Vagina (tissue), 2 donors: ENCODE data around the gene SPDYE4.

ENCODE experiments used
- POLR2A ChIP-seq, 2 donors: fragments of 450-650 bp; IDR thresholded peaks; one replicate each; pipeline ENCODE4 v1.6.1; 2017; ENCODE audit warnings: antibody characterized with exemption in 2 of 2, mild to moderate bottlenecking in 2 of 2, moderate library complexity in 2 of 2
- TF ChIP-seq, protein P1 (sequence below), 3 experiments: fragments of 450-650 bp in 2 of 3; fragments of 200-600 bp in 1 of 3; sonication (generic) in 1 of 3; IDR thresholded peaks; one replicate each; pipeline ENCODE4 v1.5.1; 2017 to 2019; ENCODE audit warnings: antibody characterized with exemption in 3 of 3, mild to moderate bottlenecking in 2 of 3, moderate library complexity in 2 of 3

DNA sequence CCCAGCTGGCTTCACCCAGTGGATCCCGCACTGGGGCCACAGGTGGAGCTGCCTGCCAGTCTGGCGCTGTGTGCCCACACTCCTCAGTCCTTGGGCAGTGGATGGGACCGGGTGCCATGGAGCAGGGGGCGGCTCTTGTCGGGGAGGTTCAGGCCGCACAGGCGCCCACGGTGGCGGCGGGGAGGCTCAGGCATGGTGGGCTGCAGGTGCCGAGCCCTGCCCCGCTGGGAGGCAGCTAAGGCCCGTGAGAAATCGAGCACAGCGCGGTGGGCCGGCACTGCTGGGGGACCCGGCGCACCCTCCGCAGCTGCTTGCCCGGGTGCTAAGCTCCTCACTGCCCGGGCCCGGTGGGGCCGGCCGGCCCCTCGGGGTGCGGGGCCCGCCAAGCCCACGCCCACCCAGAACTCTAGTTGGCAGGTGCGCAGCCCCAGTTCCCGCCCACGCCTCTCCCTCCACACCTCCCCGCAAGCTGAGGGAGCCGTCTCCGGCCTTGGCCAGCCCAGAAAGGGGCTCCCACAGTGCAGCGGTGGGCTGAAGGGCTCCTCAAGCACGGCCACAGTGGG is 40.3 kb downstream of the SPDYE4 start:
- TF ChIP-seq, protein P1, sequence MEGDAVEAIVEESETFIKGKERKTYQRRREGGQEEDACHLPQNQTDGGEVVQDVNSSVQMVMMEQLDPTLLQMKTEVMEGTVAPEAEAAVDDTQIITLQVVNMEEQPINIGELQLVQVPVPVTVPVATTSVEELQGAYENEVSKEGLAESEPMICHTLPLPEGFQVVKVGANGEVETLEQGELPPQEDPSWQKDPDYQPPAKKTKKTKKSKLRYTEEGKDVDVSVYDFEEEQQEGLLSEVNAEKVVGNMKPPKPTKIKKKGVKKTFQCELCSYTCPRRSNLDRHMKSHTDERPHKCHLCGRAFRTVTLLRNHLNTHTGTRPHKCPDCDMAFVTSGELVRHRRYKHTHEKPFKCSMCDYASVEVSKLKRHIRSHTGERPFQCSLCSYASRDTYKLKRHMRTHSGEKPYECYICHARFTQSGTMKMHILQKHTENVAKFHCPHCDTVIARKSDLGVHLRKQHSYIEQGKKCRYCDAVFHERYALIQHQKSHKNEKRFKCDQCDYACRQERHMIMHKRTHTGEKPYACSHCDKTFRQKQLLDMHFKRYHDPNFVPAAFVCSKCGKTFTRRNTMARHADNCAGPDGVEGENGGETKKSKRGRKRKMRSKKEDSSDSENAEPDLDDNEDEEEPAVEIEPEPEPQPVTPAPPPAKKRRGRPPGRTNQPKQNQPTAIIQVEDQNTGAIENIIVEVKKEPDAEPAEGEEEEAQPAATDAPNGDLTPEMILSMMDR (IDR thresholded peaks at IDR 0.05) = no peak
- TF ChIP-seq POLR2A (IDR thresholded peaks at IDR 0.05) = no peak
